ENCODE results near the gene ZSCAN29. TPM values are rescaled to one million over a fixed set of nuclear protein-coding genes. Genes with fewer than 3 reads are reported as not detected.

Gene ZSCAN29
- total RNA-seq, 1 experiment from 2014 or later, result 32.8 TPM

DNA sequence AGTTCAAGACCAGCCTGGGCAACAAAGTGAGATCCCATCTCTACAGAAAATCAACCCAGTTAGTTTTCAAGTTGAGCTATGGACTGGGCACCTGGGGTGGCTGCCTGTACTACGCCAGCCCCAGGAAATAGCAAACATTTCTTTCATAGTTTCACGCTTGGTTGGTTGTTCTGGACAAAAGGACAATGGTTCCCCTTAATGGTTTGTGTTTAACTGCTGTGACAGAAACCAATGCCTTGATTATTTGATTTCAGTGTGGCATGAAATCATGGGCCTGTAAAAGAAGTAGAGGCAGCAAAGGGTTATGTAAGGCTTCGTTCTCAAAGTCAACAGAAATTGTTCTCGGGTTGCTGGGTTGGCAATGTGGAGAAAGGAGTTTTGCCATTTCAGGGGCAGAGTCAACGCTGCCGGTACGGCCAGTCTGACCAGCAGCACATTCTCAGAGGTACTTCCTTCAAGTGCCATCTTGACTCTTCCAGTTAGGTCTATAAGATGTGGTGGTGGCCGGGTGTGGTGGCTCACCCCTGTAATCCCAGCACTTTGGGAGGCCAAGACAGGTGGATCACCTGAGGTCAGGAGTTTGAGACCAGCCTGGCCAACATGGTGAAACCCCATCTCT is 53.2 kb downstream of the ZSCAN29 start:
- H3K36me3 ChIP-seq (ENCODE audit: control insufficient read depth, insufficient read depth, low read length), result no peaks in the 10 kb centered on the region
- POLR2A ChIA-PET, result no interaction called here
- no peak overlapping the region for H3K4me3 ChIP-seq (ENCODE audit: low read depth in 2 of 2, low read length in 2 of 2)
- in situ Hi-C loops (cut with HindIII; ENCODE audit: low pct_unique_long_range_greater_than_20kb, low sequenced_read_pairs), result no loop called here
- intact Hi-C loops (cut with micrococcal nuclease; ENCODE audit: unreplicated experiment), result no loop called here
- H3K4me1 ChIP-seq (ENCODE audit: control insufficient read depth, insufficient read depth, low read length), result no peaks in the 10 kb centered on the region
- peaks cover under 1% of the 10 kb centered on the region; the same call in 1 of the 2 replicates for H3K27me3 ChIP-seq (ENCODE audit: control insufficient read depth, insufficient read depth, low read length)
- CTCF ChIA-PET, result interaction anchor here (0.6 kb wide), 1 partner anchor 51 kb away, joined by 3 read pairs; no protein-coding TSS in a partner anchor
- no peak overlapping the region for H3K27ac ChIP-seq (ENCODE audit: low read length)
- DNase-seq (ENCODE audit: low read depth, low spot score) (no peak), ATAC-seq (no peak)
- H3K9me3 ChIP-seq (ENCODE audit: control insufficient read depth, insufficient read depth, low read depth, low read length), result no peaks in the 10 kb centered on the region
- no TSS peak for BruUV-seq (replicated peaks)
- TF ChIP-seq, protein P1, sequence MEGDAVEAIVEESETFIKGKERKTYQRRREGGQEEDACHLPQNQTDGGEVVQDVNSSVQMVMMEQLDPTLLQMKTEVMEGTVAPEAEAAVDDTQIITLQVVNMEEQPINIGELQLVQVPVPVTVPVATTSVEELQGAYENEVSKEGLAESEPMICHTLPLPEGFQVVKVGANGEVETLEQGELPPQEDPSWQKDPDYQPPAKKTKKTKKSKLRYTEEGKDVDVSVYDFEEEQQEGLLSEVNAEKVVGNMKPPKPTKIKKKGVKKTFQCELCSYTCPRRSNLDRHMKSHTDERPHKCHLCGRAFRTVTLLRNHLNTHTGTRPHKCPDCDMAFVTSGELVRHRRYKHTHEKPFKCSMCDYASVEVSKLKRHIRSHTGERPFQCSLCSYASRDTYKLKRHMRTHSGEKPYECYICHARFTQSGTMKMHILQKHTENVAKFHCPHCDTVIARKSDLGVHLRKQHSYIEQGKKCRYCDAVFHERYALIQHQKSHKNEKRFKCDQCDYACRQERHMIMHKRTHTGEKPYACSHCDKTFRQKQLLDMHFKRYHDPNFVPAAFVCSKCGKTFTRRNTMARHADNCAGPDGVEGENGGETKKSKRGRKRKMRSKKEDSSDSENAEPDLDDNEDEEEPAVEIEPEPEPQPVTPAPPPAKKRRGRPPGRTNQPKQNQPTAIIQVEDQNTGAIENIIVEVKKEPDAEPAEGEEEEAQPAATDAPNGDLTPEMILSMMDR (IDR thresholded peaks at IDR 0.05), result no peak
- TF ChIP-seq POLR2AphosphoS5 (IDR thresholded peaks at IDR 0.05; ENCODE audit: low read depth, low read length), result no peak
- TF ChIP-seq TCF7L2 (IDR thresholded peaks at IDR 0.05; ENCODE audit: low read depth, low read length), result no peak
- TF ChIP-seq SIN3A (IDR thresholded peaks at IDR 0.05; ENCODE audit: borderline replicate concordance, insufficient read depth, low read depth, low read length), result no peak
- TF ChIP-seq, protein P2, sequence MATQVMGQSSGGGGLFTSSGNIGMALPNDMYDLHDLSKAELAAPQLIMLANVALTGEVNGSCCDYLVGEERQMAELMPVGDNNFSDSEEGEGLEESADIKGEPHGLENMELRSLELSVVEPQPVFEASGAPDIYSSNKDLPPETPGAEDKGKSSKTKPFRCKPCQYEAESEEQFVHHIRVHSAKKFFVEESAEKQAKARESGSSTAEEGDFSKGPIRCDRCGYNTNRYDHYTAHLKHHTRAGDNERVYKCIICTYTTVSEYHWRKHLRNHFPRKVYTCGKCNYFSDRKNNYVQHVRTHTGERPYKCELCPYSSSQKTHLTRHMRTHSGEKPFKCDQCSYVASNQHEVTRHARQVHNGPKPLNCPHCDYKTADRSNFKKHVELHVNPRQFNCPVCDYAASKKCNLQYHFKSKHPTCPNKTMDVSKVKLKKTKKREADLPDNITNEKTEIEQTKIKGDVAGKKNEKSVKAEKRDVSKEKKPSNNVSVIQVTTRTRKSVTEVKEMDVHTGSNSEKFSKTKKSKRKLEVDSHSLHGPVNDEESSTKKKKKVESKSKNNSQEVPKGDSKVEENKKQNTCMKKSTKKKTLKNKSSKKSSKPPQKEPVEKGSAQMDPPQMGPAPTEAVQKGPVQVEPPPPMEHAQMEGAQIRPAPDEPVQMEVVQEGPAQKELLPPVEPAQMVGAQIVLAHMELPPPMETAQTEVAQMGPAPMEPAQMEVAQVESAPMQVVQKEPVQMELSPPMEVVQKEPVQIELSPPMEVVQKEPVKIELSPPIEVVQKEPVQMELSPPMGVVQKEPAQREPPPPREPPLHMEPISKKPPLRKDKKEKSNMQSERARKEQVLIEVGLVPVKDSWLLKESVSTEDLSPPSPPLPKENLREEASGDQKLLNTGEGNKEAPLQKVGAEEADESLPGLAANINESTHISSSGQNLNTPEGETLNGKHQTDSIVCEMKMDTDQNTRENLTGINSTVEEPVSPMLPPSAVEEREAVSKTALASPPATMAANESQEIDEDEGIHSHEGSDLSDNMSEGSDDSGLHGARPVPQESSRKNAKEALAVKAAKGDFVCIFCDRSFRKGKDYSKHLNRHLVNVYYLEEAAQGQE (IDR thresholded peaks at IDR 0.05; ENCODE audit: insufficient read depth in 1 of 2, low read depth in 2 of 2, low read length in 1 of 2), result no peak

DNA sequence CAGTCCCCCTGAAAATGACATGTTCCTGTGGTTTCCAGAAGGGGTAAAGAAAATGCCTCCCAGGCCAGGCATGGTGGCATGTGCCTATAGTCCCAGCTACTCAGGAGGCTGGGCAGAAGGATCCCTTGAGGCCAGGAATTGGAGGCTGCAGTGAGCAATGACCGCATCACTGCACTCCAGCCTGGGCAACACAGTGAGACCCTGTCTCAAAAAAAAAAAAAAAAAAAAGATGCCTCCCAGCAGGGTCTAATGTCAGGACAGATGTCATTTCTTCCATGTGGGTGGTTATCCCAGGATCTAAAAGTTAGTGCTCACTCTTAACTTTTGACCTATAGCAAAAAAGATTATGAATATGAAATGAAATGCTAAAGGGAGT is 53.9 kb downstream of the ZSCAN29 start:
- peaks cover 2% of the 10 kb centered on the region; the same call in 1 of the 2 replicates for H3K27me3 ChIP-seq (ENCODE audit: control insufficient read depth, insufficient read depth, low read length)
- H3K4me1 ChIP-seq (ENCODE audit: control insufficient read depth, insufficient read depth, low read length), result no peaks in the 10 kb centered on the region
- no peak for TF ChIP-seq SIN3A (IDR thresholded peaks at IDR 0.05; ENCODE audit: borderline replicate concordance, insufficient read depth, low read depth, low read length)
- no peak for TF ChIP-seq TCF7L2 (IDR thresholded peaks at IDR 0.05; ENCODE audit: low read depth, low read length)
- no peak for TF ChIP-seq POLR2AphosphoS5 (IDR thresholded peaks at IDR 0.05; ENCODE audit: low read depth, low read length)
- TF ChIP-seq, protein P1 (IDR thresholded peaks at IDR 0.05), result no peak
- no peaks in the 10 kb centered on the region for H3K36me3 ChIP-seq (ENCODE audit: control insufficient read depth, insufficient read depth, low read length)
- intact Hi-C loops (cut with micrococcal nuclease; ENCODE audit: unreplicated experiment) (no loop called here), in situ Hi-C loops (cut with HindIII; ENCODE audit: low pct_unique_long_range_greater_than_20kb, low sequenced_read_pairs) (no loop called here)
- H3K27ac ChIP-seq (ENCODE audit: low read length), result no peak overlapping the region
- CTCF ChIA-PET, result interaction anchor here (0.6 kb wide), 1 partner anchor 52 kb away, joined by 3 read pairs; no protein-coding TSS in a partner anchor
- DNase-seq (ENCODE audit: low read depth, low spot score) (no peak), ATAC-seq (no peak)
- no peak overlapping the region for H3K4me3 ChIP-seq (ENCODE audit: low read depth in 2 of 2, low read length in 2 of 2)
- H3K9me3 ChIP-seq (ENCODE audit: control insufficient read depth, insufficient read depth, low read depth, low read length), result no peaks in the 10 kb centered on the region
- BruUV-seq (replicated peaks), result no TSS peak
- POLR2A ChIA-PET, result interaction anchor here (0.6 kb wide), 1 partner anchor 37 kb away, joined by 6 read pairs; no protein-coding TSS in a partner anchor
